ENCODE data around the gene CCNK.

The CCNK gene

GRCh38 chr14:99521176-99522024 is 40.2 kb downstream of the CCNK start:
- no peaks in the 10 kb centered on the region for H3K9me3 ChIP-seq (ENCODE audit: control insufficient read depth in 1 of 2, low read length in 2 of 2)
- peaks cover 3 to 60% of the 10 kb centered on the region in 2 donors for H3K4me1 ChIP-seq (ENCODE audit: control insufficient read depth in 1 of 2, insufficient read depth in 2 of 2, low read length in 2 of 2)
- no peaks in the 10 kb centered on the region for H3K36me3 ChIP-seq (ENCODE audit: control insufficient read depth in 1 of 2, insufficient read depth in 2 of 2, low read length in 2 of 2)
- no peak overlapping the region for H3K4me3 ChIP-seq (ENCODE audit: low read depth in 1 of 2, low read length in 2 of 2)
- H3K27ac ChIP-seq (ENCODE audit: low read length) = no peak overlapping the region
- no peaks in the 10 kb centered on the region for H3K27me3 ChIP-seq (ENCODE audit: low read depth, low read length)

- H3K4me3 ChIP-seq (ENCODE audit: low read depth in 1 of 2, low read length in 2 of 2) = no peak overlapping the region
- no peak overlapping the region for H3K27ac ChIP-seq (ENCODE audit: low read length)
- H3K9me3 ChIP-seq (ENCODE audit: control insufficient read depth in 1 of 2, low read length in 2 of 2) = no peaks in the 10 kb centered on the region
- no peaks in the 10 kb centered on the region for H3K27me3 ChIP-seq (ENCODE audit: low read depth, low read length)
- H3K4me1 ChIP-seq (ENCODE audit: control insufficient read depth in 1 of 2, insufficient read depth in 2 of 2, low read length in 2 of 2) = peaks cover 3 to 61% of the 10 kb centered on the region in 2 donors
- no peaks in the 10 kb centered on the region for H3K36me3 ChIP-seq (ENCODE audit: control insufficient read depth in 1 of 2, insufficient read depth in 2 of 2, low read length in 2 of 2)
Observed at GRCh38 chr14:99522025-99522401, 40.8 kb downstream of the CCNK start.

- no peaks in the 10 kb centered on the region for H3K36me3 ChIP-seq (ENCODE audit: control insufficient read depth in 1 of 2, insufficient read depth in 2 of 2, low read length in 2 of 2)
- peaks cover 3 to 60% of the 10 kb centered on the region in 2 donors for H3K4me1 ChIP-seq (ENCODE audit: control insufficient read depth in 1 of 2, insufficient read depth in 2 of 2, low read length in 2 of 2)
- H3K4me3 ChIP-seq (ENCODE audit: low read depth in 1 of 2, low read length in 2 of 2) = peak overlapping the region in 1 of 2 donors; percentile 6
- no peaks in the 10 kb centered on the region for H3K9me3 ChIP-seq (ENCODE audit: control insufficient read depth in 1 of 2, low read length in 2 of 2)
- H3K27me3 ChIP-seq (ENCODE audit: low read depth, low read length) = no peaks in the 10 kb centered on the region
- no peak overlapping the region for H3K27ac ChIP-seq (ENCODE audit: low read length)
Observed at GRCh38 chr14:99522457-99522891, 41.3 kb downstream of the CCNK start.

- no peaks in the 10 kb centered on the region for H3K9me3 ChIP-seq (ENCODE audit: control insufficient read depth in 1 of 2, low read length in 2 of 2)
- peak overlapping the region in 1 of 2 donors; percentile 6 for H3K4me3 ChIP-seq (ENCODE audit: low read depth in 1 of 2, low read length in 2 of 2)
- H3K36me3 ChIP-seq (ENCODE audit: control insufficient read depth in 1 of 2, insufficient read depth in 2 of 2, low read length in 2 of 2) = no peaks in the 10 kb centered on the region
- no peak overlapping the region for H3K27ac ChIP-seq (ENCODE audit: low read length)
- H3K4me1 ChIP-seq (ENCODE audit: control insufficient read depth in 1 of 2, insufficient read depth in 2 of 2, low read length in 2 of 2) = peaks cover 3 to 53% of the 10 kb centered on the region in 2 donors
- no peaks in the 10 kb centered on the region for H3K27me3 ChIP-seq (ENCODE audit: low read depth, low read length)
Observed at GRCh38 chr14:99522934-99523703, 41.9 kb downstream of the CCNK start.

GRCh38 chr14:99523704-99524055 is 42.5 kb downstream of the CCNK start:
- Histone ChIP-seq H3K27ac (ENCODE audit: low read length) (no peak overlapping the region), H3K36me3 (ENCODE audit: control insufficient read depth in 1 of 2, insufficient read depth in 2 of 2, low read length in 2 of 2) (no peaks in the 10 kb centered on the region), H3K4me3 (ENCODE audit: low read depth in 1 of 2, low read length in 2 of 2) (no peak overlapping the region), H3K4me1 (ENCODE audit: control insufficient read depth in 1 of 2, insufficient read depth in 2 of 2, low read length in 2 of 2) (peaks cover 3 to 48% of the 10 kb centered on the region in 2 donors), H3K9me3 (ENCODE audit: control insufficient read depth in 1 of 2, low read length in 2 of 2) (no peaks in the 10 kb centered on the region), H3K27me3 (ENCODE audit: low read depth, low read length) (no peaks in the 10 kb centered on the region)

GRCh38 chr14:99524091-99524661 is 43.0 kb downstream of the CCNK start:
- H3K27me3 ChIP-seq (ENCODE audit: low read depth, low read length) = no peaks in the 10 kb centered on the region
- no peaks in the 10 kb centered on the region for H3K36me3 ChIP-seq (ENCODE audit: control insufficient read depth in 1 of 2, insufficient read depth in 2 of 2, low read length in 2 of 2)
- H3K4me1 ChIP-seq (ENCODE audit: control insufficient read depth in 1 of 2, insufficient read depth in 2 of 2, low read length in 2 of 2) = peaks cover 3 to 46% of the 10 kb centered on the region in 2 donors
- no peak overlapping the region for H3K4me3 ChIP-seq (ENCODE audit: low read depth in 1 of 2, low read length in 2 of 2)
- no peaks in the 10 kb centered on the region for H3K9me3 ChIP-seq (ENCODE audit: control insufficient read depth in 1 of 2, low read length in 2 of 2)
- H3K27ac ChIP-seq (ENCODE audit: low read length) = no peak overlapping the region

GRCh38 chr14:99524804-99525698 is 43.8 kb downstream of the CCNK start:
- Histone ChIP-seq H3K9me3 (ENCODE audit: control insufficient read depth in 1 of 2, low read length in 2 of 2) (no peaks in the 10 kb centered on the region), H3K4me3 (ENCODE audit: low read depth in 1 of 2, low read length in 2 of 2) (no peak overlapping the region), H3K4me1 (ENCODE audit: control insufficient read depth in 1 of 2, insufficient read depth in 2 of 2, low read length in 2 of 2) (peaks cover 3 to 46% of the 10 kb centered on the region in 2 donors), H3K36me3 (ENCODE audit: control insufficient read depth in 1 of 2, insufficient read depth in 2 of 2, low read length in 2 of 2) (no peaks in the 10 kb centered on the region), H3K27ac (ENCODE audit: low read length) (no peak overlapping the region), H3K27me3 (ENCODE audit: low read depth, low read length) (no peaks in the 10 kb centered on the region)

GRCh38 chr14:99525699-99526080 is 44.5 kb downstream of the CCNK start:
- no peak overlapping the region for H3K27ac ChIP-seq (ENCODE audit: low read length)
- H3K4me1 ChIP-seq (ENCODE audit: control insufficient read depth in 1 of 2, insufficient read depth in 2 of 2, low read length in 2 of 2) = peaks cover 3 to 46% of the 10 kb centered on the region in 2 donors
- H3K36me3 ChIP-seq (ENCODE audit: control insufficient read depth in 1 of 2, insufficient read depth in 2 of 2, low read length in 2 of 2) = no peaks in the 10 kb centered on the region

GRCh38 chr14:99527026-99527425 is 45.8 kb downstream of the CCNK start:
- H3K4me1 ChIP-seq (ENCODE audit: control insufficient read depth in 1 of 2, insufficient read depth in 2 of 2, low read length in 2 of 2) = peaks cover 3 to 42% of the 10 kb centered on the region in 2 donors
- H3K4me3 ChIP-seq (ENCODE audit: low read depth in 1 of 2, low read length in 2 of 2) = no peak overlapping the region
- no peaks in the 10 kb centered on the region for H3K27me3 ChIP-seq (ENCODE audit: low read depth, low read length)
- no peaks in the 10 kb centered on the region for H3K9me3 ChIP-seq (ENCODE audit: control insufficient read depth in 1 of 2, low read length in 2 of 2)
- H3K27ac ChIP-seq (ENCODE audit: low read length) = no peak overlapping the region
- no peaks in the 10 kb centered on the region for H3K36me3 ChIP-seq (ENCODE audit: control insufficient read depth in 1 of 2, insufficient read depth in 2 of 2, low read length in 2 of 2)

More at GRCh38 chr14:99525699-99526080, 44.5 kb downstream of the CCNK start:
- Histone ChIP-seq H3K4me3 (ENCODE audit: low read depth in 1 of 2, low read length in 2 of 2) (no peak overlapping the region), H3K9me3 (ENCODE audit: control insufficient read depth in 1 of 2, low read length in 2 of 2) (no peaks in the 10 kb centered on the region), H3K27me3 (ENCODE audit: low read depth, low read length) (no peaks in the 10 kb centered on the region)

GRCh38 chr14:99527427-99528076 is 46.3 kb downstream of the CCNK start:
- no peaks in the 10 kb centered on the region for H3K36me3 ChIP-seq (ENCODE audit: control insufficient read depth in 1 of 2, insufficient read depth in 2 of 2, low read length in 2 of 2)
- H3K9me3 ChIP-seq (ENCODE audit: control insufficient read depth in 1 of 2, low read length in 2 of 2) = no peaks in the 10 kb centered on the region
- H3K4me3 ChIP-seq (ENCODE audit: low read depth in 1 of 2, low read length in 2 of 2) = no peak overlapping the region
- no peaks in the 10 kb centered on the region for H3K27me3 ChIP-seq (ENCODE audit: low read depth, low read length)
- H3K4me1 ChIP-seq (ENCODE audit: control insufficient read depth in 1 of 2, insufficient read depth in 2 of 2, low read length in 2 of 2) = peaks cover 2 to 37% of the 10 kb centered on the region in 2 donors
- no peak overlapping the region for H3K27ac ChIP-seq (ENCODE audit: low read length)
